Measurements from ENCODE around the gene MYADML2. TPM values are rescaled to one million over a fixed set of nuclear protein-coding genes. Genes with fewer than 3 reads are reported as not detected.
"Not testable (repeated sequence)": the region's sequence is repeated elsewhere in the genome, so short reads cannot be mapped to it uniquely, and the experiment has no call there.

MYADML2 gene
- total RNA-seq, 1 donor from 2014 or later: not detected

DNA sequence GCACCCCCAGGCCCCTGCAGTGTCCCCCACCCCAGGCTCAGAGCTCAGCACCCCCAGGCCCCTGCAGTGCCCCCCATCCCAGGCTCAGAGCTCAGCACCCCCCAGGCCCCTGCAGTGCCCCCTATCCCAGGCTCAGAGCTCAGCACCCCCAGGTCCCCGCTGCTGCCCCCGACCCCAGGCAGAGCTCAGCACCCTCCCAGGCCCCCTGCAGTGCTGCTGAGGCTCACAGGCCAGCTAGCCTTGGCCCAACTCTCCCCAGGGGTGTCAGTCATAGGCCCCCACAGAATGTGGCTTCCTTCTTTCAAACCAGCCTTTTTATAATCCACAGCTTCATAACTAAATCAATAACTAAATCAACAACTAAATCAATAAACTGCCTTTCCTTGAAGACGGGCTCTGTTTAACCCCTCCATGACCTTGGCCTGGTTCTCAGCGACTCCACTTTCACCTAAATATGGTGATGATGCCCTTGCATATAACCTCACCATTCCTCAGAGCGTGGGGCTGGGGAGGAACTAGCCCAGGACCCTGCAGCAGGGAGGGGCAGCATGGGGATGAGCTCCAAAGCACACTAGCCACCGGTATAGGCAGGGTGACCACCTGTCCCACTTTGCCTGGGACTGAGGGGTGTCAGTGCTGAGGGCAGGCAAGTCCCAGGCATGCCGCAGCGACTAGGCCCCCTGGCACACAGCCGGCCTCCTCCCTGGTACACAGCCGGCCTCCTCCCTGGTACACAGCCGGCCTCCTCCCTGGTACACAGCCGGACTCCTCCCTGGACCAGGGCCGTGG, 8.9 kb upstream of the MYADML2 start:
- Histone ChIP-seq H3K36me3 (ENCODE audit: control insufficient read depth, insufficient read depth, low read length) (no peaks in the 10 kb centered on the region), H3K4me3 (ENCODE audit: low read depth, low read length) (no peak overlapping the region), H3K27me3 (ENCODE audit: control insufficient read depth, insufficient read depth, low read length) (peaks cover 24% of the 10 kb centered on the region)
- FAIRE-seq: no peak
- TF ChIP-seq, protein P1, sequence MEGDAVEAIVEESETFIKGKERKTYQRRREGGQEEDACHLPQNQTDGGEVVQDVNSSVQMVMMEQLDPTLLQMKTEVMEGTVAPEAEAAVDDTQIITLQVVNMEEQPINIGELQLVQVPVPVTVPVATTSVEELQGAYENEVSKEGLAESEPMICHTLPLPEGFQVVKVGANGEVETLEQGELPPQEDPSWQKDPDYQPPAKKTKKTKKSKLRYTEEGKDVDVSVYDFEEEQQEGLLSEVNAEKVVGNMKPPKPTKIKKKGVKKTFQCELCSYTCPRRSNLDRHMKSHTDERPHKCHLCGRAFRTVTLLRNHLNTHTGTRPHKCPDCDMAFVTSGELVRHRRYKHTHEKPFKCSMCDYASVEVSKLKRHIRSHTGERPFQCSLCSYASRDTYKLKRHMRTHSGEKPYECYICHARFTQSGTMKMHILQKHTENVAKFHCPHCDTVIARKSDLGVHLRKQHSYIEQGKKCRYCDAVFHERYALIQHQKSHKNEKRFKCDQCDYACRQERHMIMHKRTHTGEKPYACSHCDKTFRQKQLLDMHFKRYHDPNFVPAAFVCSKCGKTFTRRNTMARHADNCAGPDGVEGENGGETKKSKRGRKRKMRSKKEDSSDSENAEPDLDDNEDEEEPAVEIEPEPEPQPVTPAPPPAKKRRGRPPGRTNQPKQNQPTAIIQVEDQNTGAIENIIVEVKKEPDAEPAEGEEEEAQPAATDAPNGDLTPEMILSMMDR (IDR thresholded peaks at IDR 0.05; ENCODE audit: insufficient read depth, low read length, severe bottlenecking): no peak
- no peak for DNase-seq (ENCODE audit: low read depth)

DNA sequence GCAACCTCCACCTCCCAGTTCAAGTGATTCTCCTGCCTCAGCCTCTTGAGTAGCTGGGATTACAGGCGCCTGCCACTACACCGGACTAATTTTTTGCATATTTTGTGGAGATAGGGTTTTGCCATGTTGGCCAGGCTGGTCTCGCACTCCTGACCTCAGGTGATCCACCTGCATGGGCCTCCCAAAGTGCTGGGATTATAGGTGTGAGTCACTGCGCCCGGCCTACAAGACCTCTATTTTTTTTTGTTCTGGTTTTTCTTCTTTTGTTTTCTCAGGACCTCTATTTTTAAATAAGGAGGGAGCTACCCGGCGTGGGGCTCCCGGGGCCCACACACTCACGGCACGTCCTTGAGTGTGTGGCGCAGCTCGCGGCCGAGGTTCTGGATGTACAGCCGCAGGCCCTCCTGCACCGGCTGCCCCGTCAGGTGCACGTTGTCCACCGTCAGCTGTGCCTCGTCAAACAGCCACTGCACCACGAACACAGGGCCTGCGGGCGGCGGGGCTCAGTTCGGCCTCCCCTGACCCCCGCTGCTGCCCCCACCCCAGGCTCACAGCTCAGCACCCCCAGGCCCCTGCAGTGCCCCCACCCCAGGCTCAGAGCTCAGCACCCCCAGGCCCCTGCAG, 8.1 kb upstream of the MYADML2 start:
- TF ChIP-seq, protein P1 (IDR thresholded peaks at IDR 0.05; ENCODE audit: insufficient read depth, low read length, severe bottlenecking): no peak
- Histone ChIP-seq H3K36me3 (ENCODE audit: control insufficient read depth, insufficient read depth, low read length) (no peaks in the 10 kb centered on the region), H3K4me3 (ENCODE audit: low read depth, low read length) (no peak overlapping the region), H3K27me3 (ENCODE audit: control insufficient read depth, insufficient read depth, low read length) (peaks cover 20% of the 10 kb centered on the region)
- no peak for FAIRE-seq
- no peak for DNase-seq (ENCODE audit: low read depth)

DNA sequence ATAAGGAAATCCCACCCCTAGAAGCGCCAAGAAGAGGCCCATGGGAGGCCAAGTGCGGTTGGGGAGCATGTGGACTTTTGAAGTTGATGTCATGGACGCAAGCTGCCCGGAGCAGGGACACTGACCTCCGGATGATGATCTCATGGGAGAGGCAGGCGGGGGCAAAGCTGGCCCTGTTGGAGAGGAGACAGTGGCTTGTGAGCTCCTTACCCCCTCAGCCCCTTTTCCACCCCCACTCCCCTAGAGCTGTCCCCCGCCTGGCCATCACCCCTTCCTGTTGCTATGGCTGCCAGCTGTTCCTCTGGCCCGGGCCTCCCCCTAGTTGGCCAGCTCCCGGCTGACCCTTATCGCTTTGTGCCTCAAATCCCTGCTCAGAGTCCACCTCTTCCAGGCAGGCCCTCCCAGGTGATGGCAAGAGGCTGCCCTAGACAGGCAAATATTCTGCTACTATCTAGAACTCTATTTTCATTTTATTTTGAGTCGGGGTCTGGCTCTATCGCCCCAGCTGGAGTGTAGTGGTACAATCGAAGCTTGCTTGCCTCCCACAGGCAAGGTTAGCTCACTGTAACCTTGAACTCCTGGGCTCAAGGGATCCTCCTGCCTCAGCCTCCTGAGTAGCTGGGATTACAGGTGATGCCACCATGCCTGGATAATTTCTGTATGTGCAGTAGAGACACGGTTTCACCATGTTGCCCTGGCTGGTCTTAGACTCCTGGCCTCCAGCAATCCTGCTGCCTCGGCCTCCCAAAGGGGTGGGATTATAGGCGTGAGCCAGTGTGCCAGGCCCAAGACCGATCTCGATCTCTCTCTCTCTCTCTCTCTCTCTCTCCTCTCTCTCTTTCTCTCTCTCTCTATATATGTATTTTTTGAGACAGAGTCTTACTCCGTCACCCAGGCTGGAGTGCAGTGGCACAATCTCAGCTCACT, 7.4 kb upstream of the MYADML2 start:
- TF ChIP-seq, protein P1 (IDR thresholded peaks at IDR 0.05; ENCODE audit: insufficient read depth, low read length, severe bottlenecking): no peak
- no peak for DNase-seq (ENCODE audit: low read depth)
- Histone ChIP-seq H3K36me3 (ENCODE audit: control insufficient read depth, insufficient read depth, low read length) (no peaks in the 10 kb centered on the region), H3K4me3 (ENCODE audit: low read depth, low read length) (no peak overlapping the region), H3K27me3 (ENCODE audit: control insufficient read depth, insufficient read depth, low read length) (peaks cover 15% of the 10 kb centered on the region)
- FAIRE-seq: no peak

GRCh38 chr17:81953443-81953842, 6.4 kb upstream of the MYADML2 start:
- H3K4me3 ChIP-seq (ENCODE audit: low read depth, low read length); H3K36me3 ChIP-seq (ENCODE audit: control insufficient read depth, insufficient read depth, low read length); FAIRE-seq; H3K27me3 ChIP-seq (ENCODE audit: control insufficient read depth, insufficient read depth, low read length); DNase-seq (ENCODE audit: low read depth): not testable (repeated sequence)

- no peaks in the 10 kb centered on the region for H3K27me3 ChIP-seq (ENCODE audit: control insufficient read depth, insufficient read depth, low read length)
- no peak overlapping the region for H3K4me3 ChIP-seq (ENCODE audit: low read depth, low read length)
- no peaks in the 10 kb centered on the region for H3K36me3 ChIP-seq (ENCODE audit: control insufficient read depth, insufficient read depth, low read length)
- DNase-seq (ENCODE audit: low read depth) (no peak), FAIRE-seq (no peak)
- TF ChIP-seq, protein P1 (IDR thresholded peaks at IDR 0.05; ENCODE audit: insufficient read depth, low read length, severe bottlenecking): no peak
Observed at GRCh38 chr17:81952792-81953228, 5.8 kb upstream of the MYADML2 start.
